ENCODE results near the gene OR2D2. TPM values are rescaled to one million over a fixed set of nuclear protein-coding genes. Genes with fewer than 3 reads are reported as not detected.
"Not testable (repeated sequence)": the region's sequence is repeated elsewhere in the genome, so short reads cannot be mapped to it uniquely, and the experiment has no call there.

OR2D2 gene
- total RNA-seq, 4 donors from 2014 or later = 0.40 TPM; not detected in 3

- Histone ChIP-seq H3K4me3 (no peak within 1 kb of the TSS), H3K4me1 (peaks cover 0 to 2% (median 0%) of the 10 kb centered on the region in 3 donors), H3K36me3 (no peaks in the 10 kb centered on the region), H3K27me3 (no peaks in the 10 kb centered on the region), H3K9me3 (no peaks in the 10 kb centered on the region), H3K27ac (no peak within 1 kb of the TSS)
- no peak for TF ChIP-seq POLR2A (IDR thresholded peaks at IDR 0.05)
- TF ChIP-seq, protein P1, sequence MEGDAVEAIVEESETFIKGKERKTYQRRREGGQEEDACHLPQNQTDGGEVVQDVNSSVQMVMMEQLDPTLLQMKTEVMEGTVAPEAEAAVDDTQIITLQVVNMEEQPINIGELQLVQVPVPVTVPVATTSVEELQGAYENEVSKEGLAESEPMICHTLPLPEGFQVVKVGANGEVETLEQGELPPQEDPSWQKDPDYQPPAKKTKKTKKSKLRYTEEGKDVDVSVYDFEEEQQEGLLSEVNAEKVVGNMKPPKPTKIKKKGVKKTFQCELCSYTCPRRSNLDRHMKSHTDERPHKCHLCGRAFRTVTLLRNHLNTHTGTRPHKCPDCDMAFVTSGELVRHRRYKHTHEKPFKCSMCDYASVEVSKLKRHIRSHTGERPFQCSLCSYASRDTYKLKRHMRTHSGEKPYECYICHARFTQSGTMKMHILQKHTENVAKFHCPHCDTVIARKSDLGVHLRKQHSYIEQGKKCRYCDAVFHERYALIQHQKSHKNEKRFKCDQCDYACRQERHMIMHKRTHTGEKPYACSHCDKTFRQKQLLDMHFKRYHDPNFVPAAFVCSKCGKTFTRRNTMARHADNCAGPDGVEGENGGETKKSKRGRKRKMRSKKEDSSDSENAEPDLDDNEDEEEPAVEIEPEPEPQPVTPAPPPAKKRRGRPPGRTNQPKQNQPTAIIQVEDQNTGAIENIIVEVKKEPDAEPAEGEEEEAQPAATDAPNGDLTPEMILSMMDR (IDR thresholded peaks at IDR 0.05) = no peak
- no peak for DNase-seq
- WGBS, 2 donors = 95% methylated on average over 1 of the region's 1 CpG
- intact Hi-C loops (cut with DNase I) = no loop called here
Measured at GRCh38 chr11:6920702-6921101, 28.4 kb upstream of the OR2D2 start, which contains the start of gene OR2D3. Gene OR2D3 (plus strand): TSS chr11:6921002. CDS start chr11:6921002, 0 bp downstream.

GRCh38 chr11:6919698-6920097 is 27.4 kb upstream of the OR2D2 start:
- H3K27me3 ChIP-seq = no peaks in the 10 kb centered on the region
- no peaks in the 10 kb centered on the region for H3K4me1 ChIP-seq
- no peak for TF ChIP-seq POLR2A (IDR thresholded peaks at IDR 0.05)
- TF ChIP-seq, protein P1 (IDR thresholded peaks at IDR 0.05) = no peak
- WGBS, 2 donors = 26 to 38% methylated on average over 2 of the region's 2 CpGs
- intact Hi-C loops (cut with DNase I) = no loop called here
- H3K36me3 ChIP-seq = no peaks in the 10 kb centered on the region
- no peak for DNase-seq
- no peak overlapping the region for H3K4me3 ChIP-seq
- no peak overlapping the region for H3K27ac ChIP-seq
- no peaks in the 10 kb centered on the region for H3K9me3 ChIP-seq

- Histone ChIP-seq H3K4me3 (no peak overlapping the region), H3K9me3 (no peaks in the 10 kb centered on the region), H3K36me3 (no peaks in the 10 kb centered on the region), H3K27ac (no peak overlapping the region), H3K4me1 (no peaks in the 10 kb centered on the region), H3K27me3 (no peaks in the 10 kb centered on the region)
- WGBS, 2 donors = 23 to 36% methylated on average over 3 of the region's 3 CpGs
- no peak for DNase-seq
- TF ChIP-seq, protein P1 (IDR thresholded peaks at IDR 0.05) = no peak
- intact Hi-C loops (cut with DNase I) = no loop called here
Measured at GRCh38 chr11:6911948-6912347, 19.6 kb upstream of the OR2D2 start.

- Histone ChIP-seq H3K36me3 (no peaks in the 10 kb centered on the region), H3K27me3 (no peaks in the 10 kb centered on the region), H3K4me3 (no peak overlapping the region), H3K9me3 (no peaks in the 10 kb centered on the region), H3K4me1 (no peaks in the 10 kb centered on the region), H3K27ac (no peak overlapping the region)
- intact Hi-C loops (cut with DNase I) = no loop called here
- no peak for TF ChIP-seq POLR2A (IDR thresholded peaks at IDR 0.05)
- TF ChIP-seq, protein P1 (IDR thresholded peaks at IDR 0.05) = no peak
- WGBS, 2 donors = 87 to 89% methylated on average over 3 of the region's 3 CpGs
- DNase-seq = no peak
Measured at GRCh38 chr11:6911378-6911777, 19.1 kb upstream of the OR2D2 start.

DNA sequence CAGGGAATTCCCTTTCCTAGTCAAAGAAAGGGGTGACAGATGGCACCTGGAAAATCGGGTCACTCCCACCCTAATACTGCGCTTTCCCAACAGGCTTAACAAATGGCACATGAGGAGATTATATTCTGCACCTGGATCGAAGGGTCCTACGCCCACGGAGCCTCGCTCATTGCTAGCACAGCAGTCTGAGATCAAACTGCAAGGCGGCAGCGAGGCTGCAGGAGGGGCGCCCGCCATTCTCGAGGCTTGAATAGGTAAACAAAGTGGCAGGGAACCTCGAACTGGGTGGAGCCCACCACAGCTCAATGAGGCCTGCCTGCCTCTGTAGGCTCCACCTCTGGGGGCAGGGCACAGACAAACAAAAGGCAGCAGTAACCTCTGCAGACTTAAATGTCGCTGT is 12.5 kb upstream of the OR2D2 start:
- WGBS, 2 donors = 56 to 80% methylated on average over 3 to 7 of the region's 13 CpGs
- H3K4me3 ChIP-seq; H3K9me3 ChIP-seq; intact Hi-C loops (cut with DNase I); DNase-seq; H3K36me3 ChIP-seq; H3K4me1 ChIP-seq; H3K27me3 ChIP-seq; H3K27ac ChIP-seq: not testable (repeated sequence)

GRCh38 chr11:6900327-6900999 is 8.2 kb upstream of the OR2D2 start:
- no peak overlapping the region for H3K27ac ChIP-seq
- H3K27me3 ChIP-seq = peaks cover 0 to 4% (median 0%) of the 10 kb centered on the region in 4 donors
- no peaks in the 10 kb centered on the region for H3K4me1 ChIP-seq
- no peak overlapping the region for H3K4me3 ChIP-seq
- DNase-seq = no peak
- WGBS, 2 donors = 54 to 71% methylated on average over 2 of the region's 2 CpGs
- no peak for TF ChIP-seq POLR2A (IDR thresholded peaks at IDR 0.05)
- TF ChIP-seq, protein P1 (IDR thresholded peaks at IDR 0.05) = no peak
- no peaks in the 10 kb centered on the region for H3K9me3 ChIP-seq
- no peaks in the 10 kb centered on the region for H3K36me3 ChIP-seq
- intact Hi-C loops (cut with DNase I) = no loop called here

All from esophagus squamous epithelium (tissue), 5 donors.